ENCODE measurements around the gene ADORA2B.
"Not testable (repeated sequence)": the region's sequence is repeated elsewhere in the genome, so short reads cannot be mapped to it uniquely, and the experiment has no call there.

Gene ADORA2B

GRCh38 chr17:15921640-15922039 lies 23.3 kb upstream of the ADORA2B start:
- no peak for DNase-seq

- DNase-seq, result no peak
Observed at GRCh38 chr17:15922586-15922985, 22.3 kb upstream of the ADORA2B start.

GRCh38 chr17:15926039-15926740 lies 18.7 kb upstream of the ADORA2B start:
- DNase-seq, result no peak

- DNase-seq, result no peak
Observed at GRCh38 chr17:15928286-15928785, 16.6 kb upstream of the ADORA2B start.

GRCh38 chr17:15929941-15930340 lies 15.0 kb upstream of the ADORA2B start:
- DNase-seq, result no peak

GRCh38 chr17:15930426-15930825 lies 14.5 kb upstream of the ADORA2B start:
- DNase-seq, result no peak

GRCh38 chr17:15931394-15931793 lies 13.5 kb upstream of the ADORA2B start:
- DNase-seq, result no peak

- DNase-seq, result no peak
Observed at GRCh38 chr17:15934866-15935265, 10.1 kb upstream of the ADORA2B start.

GRCh38 chr17:15935891-15936290 lies 9.0 kb upstream of the ADORA2B start:
- no peak for DNase-seq

GRCh38 chr17:15936481-15936880 lies 8.4 kb upstream of the ADORA2B start:
- DNase-seq, result not testable (repeated sequence)

- no peak for DNase-seq
Observed at GRCh38 chr17:15941781-15942180, 3.1 kb upstream of the ADORA2B start.

GRCh38 chr17:15942207-15942833 lies 2.6 kb upstream of the ADORA2B start:
- DNase-seq, result no peak

- no peak for DNase-seq
Observed at GRCh38 chr17:15943971-15944758, 765 bp upstream of the ADORA2B start.

- no peak for DNase-seq
Observed at GRCh38 chr17:15945527-15946191, 729 bp downstream of the ADORA2B start.

- no peak for DNase-seq
Observed at GRCh38 chr17:15946611-15947120, 1.7 kb downstream of the ADORA2B start.

GRCh38 chr17:15947271-15947670 lies 2.3 kb downstream of the ADORA2B start:
- DNase-seq, result no peak

GRCh38 chr17:15947976-15948752 lies 3.2 kb downstream of the ADORA2B start:
- no peak for DNase-seq

GRCh38 chr17:15951368-15952047 lies 6.6 kb downstream of the ADORA2B start:
- DNase-seq, result no peak

GRCh38 chr17:15952048-15952532 lies 7.2 kb downstream of the ADORA2B start:
- no peak for DNase-seq
